ENCODE data around the gene JARID2. TPM values are rescaled to one million over a fixed set of nuclear protein-coding genes. Genes with fewer than 3 reads are reported as not detected.

The JARID2 gene
- total RNA-seq, 1 donor from 2014 or later = 5.0 TPM

DNA sequence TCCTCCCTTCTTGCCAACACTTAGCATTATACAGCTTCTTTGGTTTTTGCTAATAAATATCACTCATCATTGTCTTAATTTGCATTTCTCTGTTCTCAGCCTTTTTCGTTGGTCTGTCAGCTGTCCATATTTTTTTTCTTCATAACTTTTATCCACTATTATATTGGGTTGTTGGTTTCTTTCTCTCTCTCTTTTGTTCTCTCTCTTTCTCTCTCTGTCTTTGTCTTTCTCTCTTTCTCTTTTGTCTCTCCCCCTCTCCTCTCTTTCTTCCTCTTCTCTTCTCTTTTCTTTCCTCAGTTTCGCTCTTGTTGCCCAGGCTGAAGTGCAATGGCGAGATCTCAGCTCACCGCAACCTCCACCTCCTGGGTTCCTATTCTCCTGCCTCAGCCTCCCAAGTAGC is 36.5 kb downstream of the JARID2 start:
- no peaks in the 10 kb centered on the region for H3K27me3 ChIP-seq
- no peaks in the 10 kb centered on the region for H3K9me3 ChIP-seq
- TF ChIP-seq, protein P1, sequence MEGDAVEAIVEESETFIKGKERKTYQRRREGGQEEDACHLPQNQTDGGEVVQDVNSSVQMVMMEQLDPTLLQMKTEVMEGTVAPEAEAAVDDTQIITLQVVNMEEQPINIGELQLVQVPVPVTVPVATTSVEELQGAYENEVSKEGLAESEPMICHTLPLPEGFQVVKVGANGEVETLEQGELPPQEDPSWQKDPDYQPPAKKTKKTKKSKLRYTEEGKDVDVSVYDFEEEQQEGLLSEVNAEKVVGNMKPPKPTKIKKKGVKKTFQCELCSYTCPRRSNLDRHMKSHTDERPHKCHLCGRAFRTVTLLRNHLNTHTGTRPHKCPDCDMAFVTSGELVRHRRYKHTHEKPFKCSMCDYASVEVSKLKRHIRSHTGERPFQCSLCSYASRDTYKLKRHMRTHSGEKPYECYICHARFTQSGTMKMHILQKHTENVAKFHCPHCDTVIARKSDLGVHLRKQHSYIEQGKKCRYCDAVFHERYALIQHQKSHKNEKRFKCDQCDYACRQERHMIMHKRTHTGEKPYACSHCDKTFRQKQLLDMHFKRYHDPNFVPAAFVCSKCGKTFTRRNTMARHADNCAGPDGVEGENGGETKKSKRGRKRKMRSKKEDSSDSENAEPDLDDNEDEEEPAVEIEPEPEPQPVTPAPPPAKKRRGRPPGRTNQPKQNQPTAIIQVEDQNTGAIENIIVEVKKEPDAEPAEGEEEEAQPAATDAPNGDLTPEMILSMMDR (IDR thresholded peaks at IDR 0.05) = no peak
- intact Hi-C loops (cut with DNase I) = no loop called here
- H3K36me3 ChIP-seq = no peaks in the 10 kb centered on the region
- peaks cover 0 to 5% of the 10 kb centered on the region in 2 donors for H3K4me1 ChIP-seq
- no peak for DNase-seq (ENCODE audit: low spot score in 2 of 2)
- no peak overlapping the region for H3K4me3 ChIP-seq
- H3K27ac ChIP-seq = no peak overlapping the region

DNA sequence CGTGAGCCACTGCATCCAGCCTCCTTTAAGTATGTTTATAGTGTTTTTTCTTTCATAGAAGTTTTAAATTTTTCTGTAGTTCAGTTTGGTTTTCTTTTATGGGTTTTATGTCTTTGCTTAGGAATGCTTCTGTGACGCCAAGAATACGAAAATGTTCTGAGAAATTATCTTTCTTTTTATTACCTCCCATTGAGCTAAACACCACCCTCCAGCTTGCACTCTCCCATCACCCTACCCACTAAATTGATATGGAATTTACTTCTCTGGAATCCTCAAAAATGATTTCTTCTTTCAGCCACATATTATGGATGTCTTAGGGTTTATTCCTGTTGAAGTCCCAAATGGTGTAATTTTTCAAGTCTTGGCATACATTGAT is 38.1 kb downstream of the JARID2 start:
- no peaks in the 10 kb centered on the region for H3K36me3 ChIP-seq
- peaks cover 0 to 5% of the 10 kb centered on the region in 2 donors for H3K4me1 ChIP-seq
- no peaks in the 10 kb centered on the region for H3K27me3 ChIP-seq
- no peak for DNase-seq (ENCODE audit: low spot score in 2 of 2)
- TF ChIP-seq, protein P1 (IDR thresholded peaks at IDR 0.05) = no peak
- intact Hi-C loops (cut with DNase I) = no loop called here
- H3K4me3 ChIP-seq = no peak overlapping the region
- H3K9me3 ChIP-seq = no peaks in the 10 kb centered on the region
- no peak overlapping the region for H3K27ac ChIP-seq

DNA sequence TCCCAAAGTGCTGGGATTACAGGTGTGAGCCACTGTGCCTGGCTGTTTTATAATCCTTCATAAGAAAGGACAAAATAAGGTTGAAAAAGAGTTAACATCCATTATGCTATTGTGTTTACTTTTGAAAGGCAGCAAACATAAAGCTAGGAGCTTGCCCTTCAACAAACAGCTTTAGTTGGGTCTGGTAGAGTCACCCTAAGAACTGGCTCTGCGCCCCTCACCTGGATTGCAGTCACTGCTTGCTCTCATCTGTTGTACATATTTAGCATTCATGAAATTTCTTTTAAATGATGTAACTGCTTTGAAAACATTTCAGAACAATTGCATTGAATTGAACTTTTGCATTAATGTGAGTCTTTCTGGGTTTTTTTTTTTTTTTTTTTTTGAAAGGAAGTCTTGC is 38.9 kb downstream of the JARID2 start:
- intact Hi-C loops (cut with DNase I) = no loop called here
- TF ChIP-seq, protein P1 (IDR thresholded peaks at IDR 0.05) = no peak
- H3K4me1 ChIP-seq = peaks cover 0 to 2% of the 10 kb centered on the region in 2 donors

DNA sequence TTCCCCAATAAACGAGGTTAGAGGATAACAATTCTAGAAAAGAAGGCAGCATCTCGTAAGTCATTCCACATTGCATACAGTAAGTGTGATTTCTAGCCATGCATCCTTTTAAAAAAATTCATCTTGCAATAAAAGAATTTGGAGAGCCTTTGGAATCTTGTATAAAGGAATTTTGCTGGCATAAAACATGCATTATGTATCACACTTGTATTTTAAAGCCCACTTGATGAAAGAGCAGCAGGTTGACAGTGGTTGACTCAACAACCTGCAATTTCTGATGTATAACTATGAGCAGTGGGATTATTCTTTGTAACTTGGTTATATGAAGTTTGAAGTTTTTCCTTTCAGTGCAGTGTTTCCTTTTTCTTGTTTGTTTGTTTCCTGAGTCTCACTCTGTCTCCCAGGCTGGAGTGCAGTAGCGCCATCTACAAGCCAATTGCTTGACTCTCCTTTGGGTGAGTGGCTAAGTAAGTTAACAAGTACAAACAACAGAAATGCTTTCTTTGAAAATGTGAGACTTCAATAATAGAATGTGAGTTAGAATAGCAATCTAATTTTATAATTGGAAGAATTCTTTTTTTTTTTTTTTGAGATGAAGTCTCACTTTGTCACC is 39.9 kb downstream of the JARID2 start:
- DNase-seq (ENCODE audit: low spot score in 2 of 2) = no peak
- Histone ChIP-seq H3K27ac (no peak overlapping the region), H3K36me3 (no peaks in the 10 kb centered on the region), H3K9me3 (no peaks in the 10 kb centered on the region), H3K4me3 (no peak overlapping the region), H3K27me3 (no peaks in the 10 kb centered on the region), H3K4me1 (no peaks in the 10 kb centered on the region)
- TF ChIP-seq, protein P1 (IDR thresholded peaks at IDR 0.05) = no peak
- intact Hi-C loops (cut with DNase I) = no loop called here

More for the DNA sequence above, 38.9 kb downstream of the JARID2 start:
- no peak overlapping the region for H3K27ac ChIP-seq
- no peaks in the 10 kb centered on the region for H3K36me3 ChIP-seq
- DNase-seq (ENCODE audit: low spot score in 2 of 2) = no peak
- no peak overlapping the region for H3K4me3 ChIP-seq
- no peaks in the 10 kb centered on the region for H3K27me3 ChIP-seq
- H3K9me3 ChIP-seq = no peaks in the 10 kb centered on the region

DNA sequence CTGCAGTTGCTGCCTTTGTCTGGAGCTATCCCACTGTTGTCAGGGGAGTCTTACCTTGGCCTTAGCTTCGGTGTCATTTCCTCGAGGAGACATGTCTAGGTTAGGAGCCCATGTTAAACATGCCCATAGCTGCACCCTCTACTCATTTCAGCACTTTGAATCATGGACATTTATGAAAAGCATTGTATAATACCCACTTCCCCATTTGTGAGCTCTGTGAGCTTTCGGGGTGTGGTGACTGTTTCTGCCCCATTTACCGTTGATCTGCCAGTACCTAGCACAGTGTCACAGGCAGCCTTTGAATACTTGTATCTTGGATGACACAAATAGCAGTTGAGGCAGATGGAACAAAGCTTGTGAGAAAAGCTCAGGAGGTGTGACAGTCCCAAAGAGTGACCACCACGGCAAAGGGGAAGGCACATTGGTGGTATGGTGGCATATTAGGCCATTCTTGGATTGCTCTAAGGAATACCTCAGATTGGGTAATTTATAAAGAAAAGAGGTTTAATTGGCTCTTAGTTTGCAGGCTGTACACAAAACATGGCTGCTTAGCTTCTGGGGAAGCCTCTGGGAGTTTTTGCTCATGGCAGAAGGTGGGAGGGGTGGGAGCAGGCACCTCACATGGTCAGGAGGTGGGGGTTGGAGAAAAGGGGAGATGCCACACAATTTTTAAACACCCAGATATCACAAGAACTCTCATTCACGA is 42.0 kb downstream of the JARID2 start:
- Histone ChIP-seq H3K4me1 (no peaks in the 10 kb centered on the region), H3K27me3 (no peaks in the 10 kb centered on the region), H3K4me3 (no peak overlapping the region), H3K9me3 (no peaks in the 10 kb centered on the region), H3K27ac (no peak overlapping the region), H3K36me3 (no peaks in the 10 kb centered on the region)
- TF ChIP-seq, protein P1 (IDR thresholded peaks at IDR 0.05) = no peak
- intact Hi-C loops (cut with DNase I) = no loop called here
- DNase-seq (ENCODE audit: low spot score in 2 of 2) = no peak

All from ascending aorta (tissue), 2 donors.